Urinary bladder (tissue), 4 donors: ENCODE measurements around the gene SLC6A7. TPM values are rescaled to one million over a fixed set of nuclear protein-coding genes. Genes with fewer than 3 reads are reported as not detected.

Source experiments
- DNase-seq: peaks from one replicate; pipeline ENCODE4 v3.0.0-alpha.2; 2015; ENCODE audit errors: extremely low spot score
- H3K27ac ChIP-seq: one replicate; pipeline ENCODE4 v1.5.1; 2013; ENCODE audit warnings: low read depth, mild to moderate bottlenecking, moderate library complexity
- H3K36me3 ChIP-seq: one replicate; pipeline ENCODE4 v1.6.1; 2013; ENCODE audit warnings: mild to moderate bottlenecking, moderate library complexity; ENCODE audit not compliant: insufficient read depth
- H3K4me1 ChIP-seq: one replicate; pipeline ENCODE4 v1.6.1; 2013; ENCODE audit warnings: mild to moderate bottlenecking, moderate library complexity; ENCODE audit not compliant: insufficient read depth
- H3K4me3 ChIP-seq: one replicate; pipeline ENCODE4 v1.5.1; 2013; ENCODE audit warnings: low read depth, low read length
- WGBS: extraction: QIAGEN DNeasy Blood & Tissue Kit; methylation state at CpG from one replicate; pipeline ENCODE4 v1.1.7; 2013; 5-methylcytosine and 5-hydroxymethylcytosine counted together
- polyA plus RNA-seq: library from polyadenylated mRNA; stranded (reverse); fragments of 200-250 nt; gene quantifications from one replicate; pipeline ENCODE4 v1.2.3, GENCODE V29; 2013
- total RNA-seq: library from RNA; depleted of rRNA; stranded (reverse); fragments of >200 nt; gene quantifications from one replicate; pipeline ENCODE4 v1.2.3, GENCODE V29; 2014
- donor health status: healthy with polysubstance abuse.
- donor health status: healthy.

SLC6A7 gene
- total and polyA plus RNA-seq, 2 donors: 0.01 TPM; not detected in 1

GRCh38 chr5:150183436-150183835, 6.4 kb upstream of the SLC6A7 start:
- DNase-seq: no peak
- Histone ChIP-seq H3K27ac (no peak overlapping the region), H3K4me3 (no peak overlapping the region), H3K4me1 (no peaks in the 10 kb centered on the region), H3K36me3 (no peaks in the 10 kb centered on the region)
- 93% methylated on average over 12 of the region's 12 CpGs for WGBS

GRCh38 chr5:150184006-150184405, 5.9 kb upstream of the SLC6A7 start:
- no peaks in the 10 kb centered on the region for H3K4me1 ChIP-seq
- H3K4me3 ChIP-seq: no peak overlapping the region
- H3K27ac ChIP-seq: no peak overlapping the region
- WGBS: 85% methylated on average over 2 of the region's 2 CpGs
- no peaks in the 10 kb centered on the region for H3K36me3 ChIP-seq
- no peak for DNase-seq

- no peak overlapping the region for H3K4me3 ChIP-seq
- H3K4me1 ChIP-seq: no peaks in the 10 kb centered on the region
- H3K36me3 ChIP-seq: no peaks in the 10 kb centered on the region
- no peak overlapping the region for H3K27ac ChIP-seq
- DNase-seq: no peak
- 87% methylated on average over 12 of the region's 12 CpGs for WGBS
These were observed 4.6 kb upstream of the SLC6A7 start for GRCh38 chr5:150184990-150185912.

GRCh38 chr5:150186137-150186536, 3.7 kb upstream of the SLC6A7 start:
- H3K4me1 ChIP-seq: no peaks in the 10 kb centered on the region
- no peak overlapping the region for H3K27ac ChIP-seq
- H3K36me3 ChIP-seq: no peaks in the 10 kb centered on the region
- no peak for DNase-seq
- no peak overlapping the region for H3K4me3 ChIP-seq
- WGBS: 94% methylated on average over 8 of the region's 8 CpGs

- H3K27ac ChIP-seq: no peak overlapping the region
- H3K36me3 ChIP-seq: no peaks in the 10 kb centered on the region
- 71% methylated on average over 4 of the region's 4 CpGs for WGBS
- no peaks in the 10 kb centered on the region for H3K4me1 ChIP-seq
- no peak for DNase-seq
- H3K4me3 ChIP-seq: no peak overlapping the region
These were observed 3.0 kb upstream of the SLC6A7 start for GRCh38 chr5:150186897-150187296.

- no peak overlapping the region for H3K4me3 ChIP-seq
- H3K27ac ChIP-seq: no peak overlapping the region
- no peak for DNase-seq
- no peaks in the 10 kb centered on the region for H3K36me3 ChIP-seq
- no peaks in the 10 kb centered on the region for H3K4me1 ChIP-seq
- WGBS: 54% methylated on average over 3 of the region's 3 CpGs
These were observed 1.6 kb upstream of the SLC6A7 start for GRCh38 chr5:150188146-150188842.

- Histone ChIP-seq H3K4me1 (no peaks in the 10 kb centered on the region), H3K36me3 (no peaks in the 10 kb centered on the region), H3K27ac (no peak overlapping the region), H3K4me3 (no peak overlapping the region)
- WGBS: 88% methylated on average over 3 of the region's 3 CpGs
- DNase-seq: no peak
These were observed 536 bp upstream of the SLC6A7 start for GRCh38 chr5:150189326-150189725.

GRCh38 chr5:150190503-150190979, 679 bp downstream of the SLC6A7 start:
- no peak overlapping the region for H3K27ac ChIP-seq
- WGBS: 51% methylated on average over 16 of the region's 16 CpGs
- no peaks in the 10 kb centered on the region for H3K36me3 ChIP-seq
- no peak for DNase-seq
- no peak overlapping the region for H3K4me3 ChIP-seq
- no peaks in the 10 kb centered on the region for H3K4me1 ChIP-seq

GRCh38 chr5:150190987-150191386, 1.1 kb downstream of the SLC6A7 start:
- 50% methylated on average over 2 of the region's 2 CpGs for WGBS
- Histone ChIP-seq H3K4me3 (no peak overlapping the region), H3K36me3 (no peaks in the 10 kb centered on the region), H3K4me1 (no peaks in the 10 kb centered on the region), H3K27ac (no peak overlapping the region)
- no peak for DNase-seq

- H3K36me3 ChIP-seq: no peaks in the 10 kb centered on the region
- H3K4me1 ChIP-seq: no peaks in the 10 kb centered on the region
- WGBS: 72% methylated on average over 4 of the region's 4 CpGs
- no peak for DNase-seq
- H3K4me3 ChIP-seq: no peak overlapping the region
- no peak overlapping the region for H3K27ac ChIP-seq
These were observed 2.6 kb downstream of the SLC6A7 start for GRCh38 chr5:150192462-150192861.

- Histone ChIP-seq H3K4me3 (no peak overlapping the region), H3K27ac (no peak overlapping the region), H3K4me1 (no peaks in the 10 kb centered on the region), H3K36me3 (no peaks in the 10 kb centered on the region)
- DNase-seq: no peak
- WGBS: 86% methylated on average over 9 of the region's 9 CpGs
These were observed 6.0 kb downstream of the SLC6A7 start for GRCh38 chr5:150195736-150196485.

GRCh38 chr5:150196514-150196913, 6.7 kb downstream of the SLC6A7 start:
- no peak overlapping the region for H3K27ac ChIP-seq

GRCh38 chr5:150196986-150197385, 7.1 kb downstream of the SLC6A7 start:
- no peak for DNase-seq
- Histone ChIP-seq H3K27ac (no peak overlapping the region), H3K4me3 (no peak overlapping the region), H3K4me1 (no peaks in the 10 kb centered on the region), H3K36me3 (no peaks in the 10 kb centered on the region)
- WGBS: 93% methylated on average over 16 of the region's 16 CpGs

More at GRCh38 chr5:150196514-150196913, 6.7 kb downstream of the SLC6A7 start:
- Histone ChIP-seq H3K4me3 (no peak overlapping the region), H3K4me1 (no peaks in the 10 kb centered on the region), H3K36me3 (no peaks in the 10 kb centered on the region)
- WGBS: 67% methylated on average over 5 of the region's 5 CpGs
- DNase-seq: no peak
